ENCODE results near the gene SMARCA2.

The SMARCA2 gene

GRCh38 chr9:2150338-2150737 is 135.2 kb downstream of the SMARCA2 start:
- no peak for DNase-seq

- DNase-seq, result no peak
Measured at GRCh38 chr9:2151171-2151570, 136.0 kb downstream of the SMARCA2 start.

- no peak for DNase-seq
Measured at GRCh38 chr9:2152966-2153629, 138.0 kb downstream of the SMARCA2 start.

DNA sequence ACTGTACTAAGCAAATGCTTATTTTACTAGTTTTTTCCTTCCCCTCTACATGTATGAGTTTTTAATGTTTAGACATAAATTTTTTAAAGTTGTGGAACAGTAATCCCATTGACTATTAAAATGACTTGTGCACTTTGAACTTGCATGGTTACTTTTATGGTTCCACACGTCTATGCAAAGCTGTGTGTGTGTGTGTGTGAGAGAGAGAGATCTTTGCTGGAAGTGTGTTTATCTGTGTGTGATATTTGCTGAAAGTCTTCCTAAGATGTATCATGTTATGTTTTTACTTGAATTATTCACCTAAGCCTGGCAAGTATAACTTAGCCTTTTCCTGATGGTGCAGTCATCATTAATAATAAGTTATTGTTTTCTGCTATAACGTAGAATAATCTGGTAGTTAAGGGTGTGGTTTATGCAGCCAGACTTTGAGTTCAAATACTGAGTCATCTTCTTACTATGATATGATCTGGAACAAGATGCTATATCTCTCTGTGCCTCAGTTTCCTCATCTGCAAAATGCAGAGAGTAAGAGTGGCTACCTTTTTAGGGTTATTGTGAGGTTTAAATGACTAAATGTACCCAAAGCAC is 138.6 kb downstream of the SMARCA2 start:
- no peak for DNase-seq

DNA sequence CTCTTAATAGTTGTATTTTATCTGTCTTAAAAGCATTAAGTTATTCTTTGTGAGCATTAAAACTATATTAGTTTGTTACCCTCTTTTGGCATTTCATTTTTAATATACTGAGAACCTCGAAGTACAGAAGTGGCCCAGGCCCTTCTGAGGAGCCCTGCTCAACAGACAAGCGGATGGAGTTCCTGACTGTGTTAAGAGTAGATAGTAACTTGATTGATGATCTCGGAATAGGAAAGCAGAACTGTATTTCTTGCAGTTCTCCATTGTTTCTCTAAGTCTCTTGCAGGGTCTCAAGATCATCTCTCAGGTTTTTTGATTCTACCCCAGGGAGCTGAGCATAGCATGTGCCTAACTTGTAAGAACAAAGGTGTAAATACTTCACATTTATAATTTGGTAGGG is 139.6 kb downstream of the SMARCA2 start:
- DNase-seq, result no peak

- no peak for DNase-seq
Measured at GRCh38 chr9:2155966-2156365, 140.8 kb downstream of the SMARCA2 start.

DNA sequence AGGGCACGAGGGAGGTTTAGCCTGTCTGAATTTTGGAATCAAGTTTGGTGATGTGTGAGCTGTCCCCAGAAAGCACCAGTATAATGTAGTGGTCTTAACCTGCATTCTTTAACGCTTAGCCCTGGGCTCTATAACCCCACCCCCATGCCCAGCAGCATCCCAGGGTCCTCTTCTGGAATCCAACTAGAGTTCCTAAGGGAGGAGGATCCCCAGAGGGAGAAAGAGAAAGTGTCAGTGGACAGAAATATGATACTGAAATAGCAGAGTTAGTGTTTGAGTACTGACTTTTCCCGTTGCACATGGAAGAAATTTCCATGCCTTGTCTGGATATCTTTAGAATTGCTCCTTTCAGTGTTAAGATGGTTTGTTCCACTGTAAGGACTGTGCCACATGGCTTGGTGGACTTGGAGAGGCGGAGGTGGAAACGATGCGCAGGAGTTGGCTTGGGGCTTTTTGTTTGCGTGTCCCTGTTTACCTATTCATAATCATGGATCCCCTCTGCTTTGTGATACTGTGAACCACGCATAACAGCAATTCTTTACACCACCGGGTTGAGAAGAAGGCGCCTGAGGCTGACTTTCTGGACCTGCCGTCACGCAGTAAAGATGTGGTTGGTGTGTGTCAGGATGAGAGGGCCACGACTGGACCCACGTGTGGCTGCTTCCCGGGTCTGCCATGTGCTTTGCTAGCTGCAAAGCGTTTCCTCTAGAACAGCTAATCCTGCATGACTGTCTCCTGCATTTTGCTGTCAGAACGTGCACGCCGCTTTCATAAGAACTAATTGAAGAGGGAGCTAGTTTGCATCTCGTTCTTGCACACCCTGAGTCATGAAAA is 142.3 kb downstream of the SMARCA2 start:
- peak; percentile 13 to 16 for DNase-seq

GRCh38 chr9:2158111-2158610 is 143.0 kb downstream of the SMARCA2 start:
- DNase-seq, result peak; percentile 15 to 65

GRCh38 chr9:2158766-2159430 is 143.8 kb downstream of the SMARCA2 start:
- no peak for DNase-seq

GRCh38 chr9:2159521-2160454 is 144.6 kb downstream of the SMARCA2 start:
- no peak for DNase-seq

DNA sequence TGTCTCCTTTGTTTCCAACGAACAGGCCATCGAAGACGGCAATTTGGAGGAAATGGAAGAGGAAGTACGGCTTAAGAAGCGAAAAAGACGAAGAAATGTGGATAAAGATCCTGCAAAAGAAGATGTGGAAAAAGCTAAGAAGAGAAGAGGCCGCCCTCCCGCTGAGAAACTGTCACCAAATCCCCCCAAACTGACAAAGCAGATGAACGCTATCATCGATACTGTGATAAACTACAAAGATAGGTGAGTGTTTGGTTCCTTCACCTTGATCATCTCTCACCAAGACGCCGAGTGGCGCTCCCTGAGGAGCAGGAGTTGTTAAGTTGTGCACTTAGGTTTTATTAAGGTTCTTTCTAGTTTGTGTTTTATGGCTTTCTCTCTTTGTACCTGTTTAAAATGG is 146.5 kb downstream of the SMARCA2 start:
- no peak for DNase-seq

- no peak for DNase-seq
Measured at GRCh38 chr9:2163231-2163885, 148.2 kb downstream of the SMARCA2 start.

- DNase-seq, result no peak
Measured at GRCh38 chr9:2164268-2164667, 149.1 kb downstream of the SMARCA2 start.

GRCh38 chr9:2166203-2166602 is 151.1 kb downstream of the SMARCA2 start:
- DNase-seq, result no peak

- DNase-seq, result no peak
Measured at GRCh38 chr9:2169035-2169434, 153.9 kb downstream of the SMARCA2 start.

DNA sequence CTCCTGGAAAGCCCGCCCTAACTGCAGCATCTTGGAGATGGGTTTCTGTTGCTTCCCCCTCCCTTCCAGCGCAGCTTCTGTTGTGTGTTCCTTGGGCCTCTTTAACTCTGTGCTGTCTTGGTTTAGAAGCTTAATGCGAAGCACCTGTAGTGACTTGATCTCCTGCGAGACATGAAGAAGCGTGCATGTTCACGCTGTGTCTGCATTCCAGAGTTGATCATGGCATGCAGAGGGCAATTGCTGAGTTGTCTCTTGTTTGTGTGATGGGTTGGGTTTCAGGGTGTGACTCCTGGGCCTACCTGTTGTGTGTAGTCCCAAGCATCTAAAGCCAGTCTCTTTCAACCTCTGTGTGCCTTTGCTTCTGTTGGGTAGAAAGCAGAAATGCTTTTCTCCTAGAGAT is 155.6 kb downstream of the SMARCA2 start:
- no peak for DNase-seq

GRCh38 chr9:2173170-2173569 is 158.0 kb downstream of the SMARCA2 start:
- no peak for DNase-seq

DNA sequence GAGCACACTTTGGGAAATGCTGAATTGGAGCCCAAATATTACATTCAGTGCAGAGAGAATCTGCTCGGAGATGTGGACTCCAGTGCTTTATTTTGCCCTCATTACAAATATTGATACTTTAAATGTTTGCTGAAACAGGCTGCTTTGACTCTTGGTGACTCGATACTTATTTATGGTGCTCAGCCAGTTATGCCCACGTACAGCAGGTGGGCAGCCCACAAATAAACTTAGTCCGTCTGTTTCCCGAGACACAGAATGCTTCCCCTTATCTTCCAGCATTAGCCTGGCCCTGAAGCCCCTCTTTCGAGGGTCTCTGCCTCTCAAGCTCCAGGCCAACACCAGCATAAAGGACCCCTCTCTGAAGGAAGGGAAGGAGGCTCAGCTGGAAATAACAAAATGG is 158.7 kb downstream of the SMARCA2 start:
- no peak for DNase-seq

DNA sequence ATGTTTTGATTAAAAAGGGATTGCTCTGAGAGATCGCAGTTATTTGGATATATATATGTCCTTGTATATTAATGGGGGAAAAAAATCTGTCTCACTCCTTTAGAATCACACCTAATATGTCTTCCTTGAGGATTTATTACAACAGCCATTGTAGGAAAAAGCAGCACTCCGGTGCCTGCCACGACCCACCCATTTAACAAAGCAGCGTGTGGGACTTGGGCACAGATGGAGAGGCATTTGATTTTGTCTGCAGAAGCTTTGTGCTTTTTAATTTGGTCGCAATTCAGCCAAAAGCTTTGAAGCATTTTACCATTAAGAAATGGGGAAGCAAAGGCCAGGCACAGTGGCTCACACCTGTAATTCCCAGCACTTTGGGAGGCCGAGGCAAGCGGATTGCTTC is 159.2 kb downstream of the SMARCA2 start:
- no peak for DNase-seq

- DNase-seq, result no peak
Measured at GRCh38 chr9:2174911-2175310, 159.8 kb downstream of the SMARCA2 start.

GRCh38 chr9:2177121-2177520 is 162.0 kb downstream of the SMARCA2 start:
- DNase-seq, result no peak

Measured in CD4-positive, alpha-beta T cell treated with Interleukin-1 beta for 1 hour (primary cell).